GM21526 (cell line): ENCODE data around the gene LTBP4.
"Not testable (repeated sequence)": the region's sequence is repeated elsewhere in the genome, so short reads cannot be mapped to it uniquely, and the experiment has no call there.

Experiments used
- ATAC-seq: cut with Tn5 transposase; IDR thresholded peaks from one replicate; pipeline ENCODE4 v1.9.1; 2021; ENCODE audit warnings: moderate library complexity; ENCODE audit not compliant: unreplicated experiment, low FRiP score

The LTBP4 gene, protein sequence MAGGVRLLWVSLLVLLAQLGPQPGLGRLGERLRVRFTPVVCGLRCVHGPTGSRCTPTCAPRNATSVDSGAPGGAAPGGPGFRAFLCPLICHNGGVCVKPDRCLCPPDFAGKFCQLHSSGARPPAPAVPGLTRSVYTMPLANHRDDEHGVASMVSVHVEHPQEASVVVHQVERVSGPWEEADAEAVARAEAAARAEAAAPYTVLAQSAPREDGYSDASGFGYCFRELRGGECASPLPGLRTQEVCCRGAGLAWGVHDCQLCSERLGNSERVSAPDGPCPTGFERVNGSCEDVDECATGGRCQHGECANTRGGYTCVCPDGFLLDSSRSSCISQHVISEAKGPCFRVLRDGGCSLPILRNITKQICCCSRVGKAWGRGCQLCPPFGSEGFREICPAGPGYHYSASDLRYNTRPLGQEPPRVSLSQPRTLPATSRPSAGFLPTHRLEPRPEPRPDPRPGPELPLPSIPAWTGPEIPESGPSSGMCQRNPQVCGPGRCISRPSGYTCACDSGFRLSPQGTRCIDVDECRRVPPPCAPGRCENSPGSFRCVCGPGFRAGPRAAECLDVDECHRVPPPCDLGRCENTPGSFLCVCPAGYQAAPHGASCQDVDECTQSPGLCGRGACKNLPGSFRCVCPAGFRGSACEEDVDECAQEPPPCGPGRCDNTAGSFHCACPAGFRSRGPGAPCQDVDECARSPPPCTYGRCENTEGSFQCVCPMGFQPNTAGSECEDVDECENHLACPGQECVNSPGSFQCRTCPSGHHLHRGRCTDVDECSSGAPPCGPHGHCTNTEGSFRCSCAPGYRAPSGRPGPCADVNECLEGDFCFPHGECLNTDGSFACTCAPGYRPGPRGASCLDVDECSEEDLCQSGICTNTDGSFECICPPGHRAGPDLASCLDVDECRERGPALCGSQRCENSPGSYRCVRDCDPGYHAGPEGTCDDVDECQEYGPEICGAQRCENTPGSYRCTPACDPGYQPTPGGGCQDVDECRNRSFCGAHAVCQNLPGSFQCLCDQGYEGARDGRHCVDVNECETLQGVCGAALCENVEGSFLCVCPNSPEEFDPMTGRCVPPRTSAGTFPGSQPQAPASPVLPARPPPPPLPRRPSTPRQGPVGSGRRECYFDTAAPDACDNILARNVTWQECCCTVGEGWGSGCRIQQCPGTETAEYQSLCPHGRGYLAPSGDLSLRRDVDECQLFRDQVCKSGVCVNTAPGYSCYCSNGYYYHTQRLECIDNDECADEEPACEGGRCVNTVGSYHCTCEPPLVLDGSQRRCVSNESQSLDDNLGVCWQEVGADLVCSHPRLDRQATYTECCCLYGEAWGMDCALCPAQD (N-terminal part only)

DNA sequence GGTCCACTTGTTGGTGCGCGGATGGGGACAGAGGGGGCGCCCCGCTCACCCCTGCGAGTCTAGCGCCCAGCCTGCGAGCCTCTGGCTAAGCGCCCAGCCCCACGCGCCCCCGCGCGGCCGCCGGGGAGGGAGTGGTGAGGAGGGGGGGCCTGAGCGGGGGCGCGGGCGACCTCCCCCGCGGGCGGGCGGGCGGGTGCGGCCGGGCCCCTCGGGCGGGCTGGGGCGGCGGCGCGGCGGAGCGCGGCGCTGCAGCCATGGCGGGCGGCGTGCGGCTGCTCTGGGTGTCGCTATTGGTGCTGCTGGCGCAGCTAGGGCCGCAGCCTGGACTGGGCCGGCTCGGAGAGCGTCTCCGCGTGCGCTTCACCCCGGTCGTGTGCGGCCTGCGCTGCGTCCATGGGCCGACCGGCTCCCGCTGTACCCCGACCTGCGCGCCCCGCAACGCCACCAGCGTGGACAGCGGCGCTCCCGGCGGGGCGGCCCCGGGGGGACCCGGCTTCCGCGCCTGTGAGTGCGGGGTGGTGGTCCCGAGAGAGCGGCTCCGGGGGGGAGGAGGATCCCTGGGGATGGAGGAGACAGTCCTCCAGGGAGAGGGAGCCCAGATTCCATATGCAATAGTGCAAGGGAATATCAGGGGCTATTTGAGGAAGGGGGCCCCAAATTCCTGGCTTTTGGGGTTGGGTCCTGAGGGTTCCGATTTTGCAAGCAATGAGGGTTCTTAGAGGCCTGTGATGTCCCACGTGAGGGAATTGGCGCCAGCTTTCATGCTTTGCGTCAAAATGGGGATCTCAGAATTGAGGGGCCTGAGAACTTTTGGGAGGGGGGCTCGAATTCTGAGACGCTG is at the start of gene LTBP4:
Gene LTBP4 (plus strand): TSS at position 236 of the 841 bp plus-strand sequence. CDS start 19 bp downstream, at position 255.
- no peak for ATAC-seq

DNA sequence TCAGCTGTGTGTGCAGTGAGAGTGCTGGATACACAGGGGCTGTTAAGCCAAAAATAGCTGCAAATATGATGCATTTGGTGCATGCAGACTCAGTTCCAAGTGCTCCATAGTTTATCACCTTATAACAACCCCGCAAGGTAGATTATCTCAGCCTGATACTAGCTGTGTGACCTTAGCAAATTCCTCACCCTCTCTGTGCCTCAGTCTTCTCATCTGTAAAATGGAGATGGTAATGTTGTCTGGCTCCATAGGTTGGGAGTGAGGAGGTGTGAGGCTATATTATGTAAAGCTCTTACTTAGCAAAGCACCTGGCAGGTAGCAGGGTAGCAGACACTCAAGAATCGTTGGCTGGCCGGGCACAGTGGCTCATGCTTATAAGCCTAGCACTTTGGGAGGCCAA is 48.3 kb upstream of the LTBP4 start:
- ATAC-seq, result no peak

DNA sequence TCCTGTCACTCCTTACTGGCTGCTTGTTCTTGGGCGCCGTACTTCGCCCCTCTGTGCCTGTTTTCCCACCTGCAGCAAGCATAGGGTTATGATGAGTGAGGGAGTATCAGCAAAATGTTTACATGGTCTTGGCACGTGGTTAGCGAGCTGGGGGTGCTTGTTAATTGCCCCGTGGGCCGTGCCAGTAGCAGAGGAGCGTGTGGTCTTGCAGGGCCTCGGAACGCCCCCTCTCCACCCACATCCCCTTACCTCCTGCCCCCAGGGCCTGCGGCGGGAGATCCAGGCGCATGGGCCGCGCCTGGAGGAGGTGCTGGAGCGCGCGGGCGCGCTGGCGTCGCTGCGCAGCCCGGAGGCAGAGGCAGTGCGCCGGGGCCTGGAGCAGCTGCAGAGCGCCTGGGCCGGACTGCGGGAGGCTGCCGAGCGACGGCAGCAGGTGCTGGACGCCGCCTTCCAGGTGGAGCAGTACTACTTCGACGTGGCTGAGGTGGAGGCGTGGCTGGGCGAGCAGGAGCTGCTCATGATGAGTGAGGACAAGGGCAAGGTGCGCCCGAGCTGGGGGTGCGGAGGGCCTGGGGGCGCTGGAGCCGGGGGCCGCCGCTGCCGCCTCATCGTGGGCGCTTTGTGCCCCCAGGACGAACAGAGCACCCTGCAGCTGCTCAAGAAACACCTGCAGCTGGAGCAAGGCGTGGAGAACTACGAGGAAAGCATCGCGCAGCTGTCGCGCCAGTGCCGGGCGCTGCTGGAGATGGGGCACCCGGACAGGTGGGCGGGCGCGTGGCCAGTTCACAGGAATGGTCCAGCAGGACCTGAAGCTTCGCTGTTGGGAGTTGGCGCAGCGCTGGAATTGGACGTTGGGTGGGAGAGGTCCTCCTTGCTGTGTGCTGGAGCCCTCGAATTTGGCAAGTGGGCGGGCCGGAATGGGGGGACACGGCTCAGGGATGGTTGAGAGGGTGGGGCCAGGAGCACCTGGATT is 47.0 kb upstream of the LTBP4 start:
- ATAC-seq, result no peak

DNA sequence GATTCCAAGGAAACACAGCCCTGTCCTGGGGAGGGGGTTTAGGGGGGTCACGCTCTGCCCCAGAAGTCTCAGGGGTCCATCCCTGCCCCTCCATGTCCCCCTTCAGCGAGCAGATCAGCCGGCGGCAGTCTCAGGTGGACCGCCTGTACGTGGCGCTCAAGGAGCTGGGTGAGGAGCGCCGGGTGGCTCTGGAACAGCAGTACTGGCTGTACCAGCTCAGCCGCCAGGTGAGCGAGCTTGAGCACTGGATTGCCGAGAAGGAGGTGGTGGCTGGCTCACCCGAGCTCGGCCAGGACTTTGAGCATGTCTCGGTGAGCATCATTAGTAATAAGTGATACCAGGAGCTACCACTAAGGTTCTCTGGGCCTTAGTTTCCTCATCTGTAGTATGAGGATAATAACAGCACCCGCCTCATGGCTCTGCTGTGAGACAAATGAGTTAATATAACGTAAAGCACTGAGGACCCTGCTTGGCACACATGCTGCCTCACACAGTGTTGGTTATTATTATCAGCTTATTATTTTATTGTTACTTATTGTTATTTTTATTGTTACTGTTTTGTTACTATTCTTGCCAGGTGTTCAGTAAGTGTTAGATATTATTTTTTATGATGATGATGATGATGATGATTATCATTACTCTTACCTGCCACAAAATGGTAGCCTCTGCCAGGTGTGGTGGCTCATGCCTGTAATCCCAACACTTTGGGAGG is 45.0 kb upstream of the LTBP4 start:
- no peak for ATAC-seq

DNA sequence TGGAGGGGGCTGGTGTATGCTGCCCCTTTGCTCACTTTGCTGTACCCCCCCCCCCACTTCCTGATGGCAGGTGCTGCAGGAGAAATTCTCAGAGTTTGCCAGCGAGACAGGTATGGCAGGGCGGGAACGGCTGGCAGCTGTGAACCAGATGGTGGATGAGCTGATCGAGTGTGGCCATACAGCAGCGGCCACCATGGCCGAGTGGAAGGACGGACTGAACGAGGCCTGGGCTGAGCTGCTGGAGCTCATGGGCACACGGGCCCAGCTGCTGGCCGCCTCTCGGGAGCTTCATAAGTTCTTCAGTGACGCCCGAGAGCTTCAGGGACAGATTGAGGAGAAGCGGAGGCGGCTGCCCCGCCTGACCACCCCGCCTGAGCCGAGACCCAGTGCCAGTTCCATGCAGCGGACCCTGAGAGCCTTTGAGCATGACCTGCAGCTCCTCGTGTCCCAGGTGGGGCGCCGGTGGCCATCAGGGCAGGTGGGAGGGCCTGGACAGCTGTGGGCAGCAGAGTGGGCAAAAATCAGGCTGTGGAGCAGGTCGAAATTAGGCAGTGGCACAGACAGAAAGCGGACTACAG is 44.1 kb upstream of the LTBP4 start:
- no peak for ATAC-seq

DNA sequence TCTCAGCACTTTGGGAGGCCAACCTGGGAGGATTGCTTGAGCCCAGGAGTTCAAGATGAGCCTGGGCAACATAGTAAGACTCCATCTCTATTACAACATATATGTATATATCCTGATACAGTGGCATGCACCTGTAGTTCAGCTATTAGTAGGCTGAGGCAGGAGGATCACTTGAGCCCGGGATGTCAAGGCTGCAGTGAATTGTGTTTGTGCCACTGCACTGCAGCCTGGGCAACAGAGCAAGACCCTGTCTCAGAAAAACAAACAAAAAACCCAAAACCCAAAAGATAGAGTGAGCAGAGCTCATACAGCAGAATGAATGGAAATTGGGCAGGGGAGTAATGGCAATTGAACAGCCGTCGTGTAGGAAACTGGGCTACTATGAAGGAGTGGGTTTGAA is 41.8 kb upstream of the LTBP4 start:
- ATAC-seq, result no peak

DNA sequence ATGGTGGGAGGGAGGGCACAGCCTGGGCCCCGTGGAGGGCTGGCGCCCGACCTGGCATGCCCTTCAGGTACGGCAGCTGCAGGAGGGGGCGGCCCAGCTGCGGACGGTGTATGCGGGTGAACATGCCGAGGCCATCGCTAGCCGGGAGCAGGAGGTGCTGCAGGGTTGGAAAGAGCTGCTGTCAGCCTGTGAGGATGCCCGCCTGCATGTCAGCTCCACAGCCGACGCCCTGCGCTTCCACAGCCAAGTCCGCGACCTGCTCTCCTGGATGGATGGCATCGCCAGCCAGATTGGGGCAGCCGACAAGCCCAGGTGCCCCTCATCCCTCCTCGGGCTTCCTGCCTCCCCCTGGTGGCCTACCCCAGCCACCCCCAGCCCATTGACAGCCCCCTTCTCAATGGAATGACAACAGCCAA is 41.1 kb upstream of the LTBP4 start:
- ATAC-seq, result no peak

DNA sequence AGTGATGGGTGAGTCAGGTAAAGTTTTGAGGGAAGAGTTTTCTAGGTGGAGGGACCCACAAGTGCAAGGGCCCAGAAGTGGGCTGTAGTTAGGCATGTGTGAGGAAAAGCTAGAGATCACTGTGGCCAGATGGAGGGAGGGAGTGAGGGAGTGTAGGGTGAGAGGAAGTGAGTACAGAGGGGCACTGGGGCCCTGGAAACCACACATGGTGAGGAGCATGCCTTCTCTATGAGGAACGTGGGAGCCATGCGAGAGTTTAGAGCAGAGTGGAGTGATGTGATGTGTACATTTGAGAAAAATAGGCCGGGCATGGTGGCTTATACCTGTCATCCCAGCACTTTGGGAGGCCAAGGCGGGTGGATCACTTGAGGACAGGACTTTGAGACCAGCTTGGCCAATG is 39.2 kb upstream of the LTBP4 start:
- ATAC-seq, result no peak

DNA sequence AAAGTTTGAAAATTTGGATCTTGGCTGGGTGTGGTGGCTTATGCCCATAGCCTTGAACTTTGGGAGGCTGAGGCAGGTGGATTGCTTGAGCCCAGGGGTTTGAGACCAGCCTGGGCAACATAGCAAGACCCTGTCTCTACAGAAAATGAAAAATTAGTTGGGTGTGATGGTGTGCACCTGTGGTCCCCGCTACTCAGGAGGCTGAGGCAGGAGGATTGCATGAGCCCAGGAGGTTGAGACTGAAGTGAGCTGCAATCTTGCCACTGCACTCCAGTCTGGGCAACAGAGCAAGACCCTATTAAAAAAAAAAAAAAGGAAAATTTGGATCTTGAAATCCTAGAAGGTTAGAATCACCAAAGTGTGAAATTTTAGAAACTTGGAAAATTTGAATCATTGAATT is 36.6 kb upstream of the LTBP4 start:
- ATAC-seq, result not testable (repeated sequence)

DNA sequence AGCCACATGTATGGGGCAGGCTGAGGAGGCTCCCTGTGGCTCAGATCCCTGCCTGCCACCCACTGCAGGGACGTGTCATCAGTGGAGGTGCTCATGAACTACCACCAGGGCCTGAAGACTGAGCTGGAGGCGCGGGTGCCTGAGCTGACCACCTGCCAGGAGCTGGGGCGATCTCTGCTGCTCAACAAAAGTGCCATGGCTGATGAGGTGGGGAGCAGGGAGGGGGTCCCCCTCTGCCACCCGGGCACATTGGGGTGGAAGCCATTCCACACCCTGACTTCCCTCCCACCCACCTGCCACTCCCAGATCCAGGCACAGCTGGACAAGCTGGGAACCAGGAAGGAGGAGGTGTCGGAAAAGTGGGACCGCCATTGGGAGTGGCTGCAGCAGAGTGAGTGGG is 35.8 kb upstream of the LTBP4 start:
- ATAC-seq, result no peak

DNA sequence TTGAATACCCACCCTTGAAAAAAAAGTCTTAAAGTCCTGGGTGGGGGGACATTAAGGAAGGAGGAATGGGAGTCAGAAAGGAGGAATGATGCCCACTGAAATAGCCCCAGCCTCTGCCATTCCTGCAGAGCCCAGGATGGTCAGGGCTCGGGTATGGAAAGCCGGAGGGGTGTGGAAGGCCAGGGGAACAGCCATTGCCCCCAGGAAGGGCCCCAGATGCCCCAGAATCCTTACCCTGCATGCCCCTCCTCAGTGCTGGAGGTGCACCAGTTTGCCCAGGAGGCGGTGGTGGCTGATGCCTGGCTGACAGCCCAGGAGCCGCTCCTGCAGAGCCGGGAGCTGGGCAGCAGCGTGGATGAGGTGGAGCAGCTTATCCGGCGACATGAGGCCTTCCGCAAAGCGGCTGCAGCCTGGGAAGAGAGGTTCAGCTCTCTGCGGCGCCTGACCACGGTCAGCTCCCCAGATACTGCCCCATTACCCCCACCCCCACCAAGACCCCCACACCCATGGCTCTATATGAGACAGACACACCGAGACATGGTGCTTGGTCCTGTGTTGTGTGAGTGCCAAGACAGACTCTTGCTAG is 35.2 kb upstream of the LTBP4 start:
- no peak for ATAC-seq

DNA sequence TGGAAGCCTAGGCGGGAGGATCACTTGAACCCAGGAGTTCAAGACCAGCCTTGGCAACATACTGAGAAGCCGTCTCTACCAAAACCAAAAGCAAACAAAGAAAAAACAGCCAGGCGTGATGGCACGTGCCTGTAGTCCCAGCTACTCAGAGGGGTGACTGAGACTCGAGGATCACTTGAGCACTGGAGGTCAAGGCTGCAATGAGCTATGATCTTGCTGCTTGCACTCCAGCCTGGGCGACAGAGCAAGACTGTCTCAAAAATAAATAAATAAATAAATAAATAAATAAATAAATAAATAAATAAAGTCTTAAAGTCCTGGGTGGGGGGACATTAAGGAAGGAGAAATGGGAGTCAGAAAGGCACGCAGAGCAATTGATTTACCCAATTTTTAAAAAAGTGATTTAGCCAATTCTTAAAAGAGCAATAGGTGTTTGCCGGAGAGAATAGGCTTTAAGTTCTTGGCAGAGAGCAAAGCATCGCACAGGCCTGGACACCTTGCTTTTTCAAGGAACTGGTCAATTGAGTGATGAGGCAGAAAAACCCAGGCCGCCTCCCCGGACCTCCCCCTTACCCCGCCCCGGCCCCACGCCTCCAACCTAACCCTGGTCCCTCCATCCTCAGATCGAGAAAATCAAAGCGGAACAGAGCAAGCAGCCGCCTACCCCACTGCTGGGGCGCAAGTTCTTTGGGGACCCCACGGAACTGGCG is 34.0 kb upstream of the LTBP4 start:
- ATAC-seq, result no peak

DNA sequence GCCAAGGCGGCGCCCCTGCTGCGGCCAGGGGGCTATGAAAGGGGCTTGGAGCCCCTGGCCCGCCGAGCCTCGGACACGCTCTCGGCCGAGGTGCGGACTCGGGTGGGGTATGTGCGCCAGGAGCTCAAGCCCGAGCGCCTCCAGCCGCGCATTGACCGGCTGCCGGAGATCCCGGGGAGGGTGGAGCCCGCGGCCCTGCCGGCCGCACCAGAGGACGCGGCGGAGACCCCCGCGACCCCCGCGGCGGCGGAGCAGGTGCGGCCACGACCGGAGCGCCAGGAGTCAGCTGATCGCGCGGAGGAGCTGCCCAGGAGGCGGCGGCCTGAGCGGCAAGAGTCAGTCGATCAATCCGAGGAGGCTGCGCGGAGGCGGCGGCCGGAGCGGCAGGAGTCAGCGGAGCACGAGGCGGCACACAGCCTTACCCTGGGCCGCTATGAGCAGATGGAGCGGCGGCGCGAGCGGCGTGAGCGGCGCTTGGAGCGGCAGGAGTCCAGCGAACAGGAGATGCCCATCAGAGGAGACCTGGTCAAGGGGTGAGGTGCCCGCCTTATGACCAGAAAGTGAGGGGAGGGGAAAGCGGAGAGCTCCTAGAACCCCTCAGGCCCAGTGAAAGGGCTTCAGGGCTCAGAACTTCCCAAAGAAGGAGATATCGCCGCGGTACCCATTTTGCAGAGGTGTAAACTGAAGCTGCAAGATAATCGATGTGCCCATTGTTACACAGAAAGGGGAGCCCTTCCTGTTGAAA is 33.2 kb upstream of the LTBP4 start:
- ATAC-seq, result no peak

DNA sequence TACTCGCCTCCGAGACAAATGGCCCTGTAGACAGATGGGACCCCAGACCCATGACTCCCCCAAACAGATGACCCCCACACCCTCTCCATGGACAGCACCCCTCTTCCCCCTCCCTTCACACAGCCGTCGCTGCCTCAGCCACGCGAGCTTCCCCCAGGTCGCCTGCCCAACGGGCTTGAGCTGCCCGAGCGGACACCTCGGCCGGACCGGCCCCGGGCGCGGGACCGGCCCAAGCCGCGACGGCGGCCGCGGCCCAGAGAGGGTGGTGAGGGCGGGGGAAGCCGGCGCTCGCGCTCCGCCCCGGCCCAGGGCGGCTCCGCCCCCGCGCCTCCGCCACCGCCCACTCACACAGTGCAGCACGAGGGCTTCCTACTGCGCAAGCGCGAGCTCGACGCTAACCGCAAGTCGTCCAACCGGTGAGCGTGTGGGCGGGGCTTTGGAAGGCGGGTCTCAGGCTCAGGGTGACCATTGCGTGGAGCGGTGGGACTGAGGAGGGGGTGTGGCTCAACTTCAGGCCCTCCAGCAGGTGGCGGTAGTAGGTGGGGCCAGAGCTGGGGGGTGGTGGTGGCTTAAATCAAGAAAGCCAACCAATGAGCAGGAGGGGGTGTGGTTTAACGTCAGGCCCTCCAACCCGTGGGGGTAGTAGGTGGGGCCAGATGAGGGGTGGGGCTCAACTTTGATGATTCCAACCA is 30.7 kb upstream of the LTBP4 start:
- ATAC-seq, result peak; percentile 70

DNA sequence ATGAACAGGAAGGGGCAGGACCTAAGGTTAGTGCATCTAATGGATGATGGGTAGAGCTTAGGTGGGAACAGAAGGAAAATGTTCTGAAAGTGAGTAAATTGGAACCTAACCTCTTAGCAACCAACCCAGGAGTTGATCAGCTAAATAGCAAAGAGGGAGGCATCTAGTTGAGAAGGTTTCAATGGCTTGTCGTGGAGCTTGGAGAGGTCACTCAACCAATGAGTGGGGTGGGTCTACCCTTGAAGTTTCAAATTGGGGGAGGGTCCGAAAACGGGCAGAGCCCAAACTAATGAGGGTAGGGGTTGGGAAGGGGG is 30.2 kb upstream of the LTBP4 start:
- peak; percentile 5 for ATAC-seq
